ENCODE results near the gene LIN52.

GRCh38 chr14:74084277-74085046, at the start of gene LIN52, which contains the start of gene ALDH6A1:
- TF ChIP-seq CTCF (IDR thresholded peaks at IDR 0.05): peak; percentile 9 to 14 (median 13)
- peak; percentile 86 to 96 (median 87) for TF ChIP-seq POLR2AphosphoS5 (IDR thresholded peaks at IDR 0.05)
- TF ChIP-seq POLR2A (IDR thresholded peaks at IDR 0.05): peak; percentile 88

Measured in breast epithelium (tissue), 3 donors.